NAMALWA (cell line): ENCODE data around the gene FBP1.
A peak's percentile ranks its signal among the peaks of the same experiment; 100 is the strongest.
"Not testable (repeated sequence)": the region's sequence is repeated elsewhere in the genome, so short reads cannot be mapped to it uniquely, and the experiment has no call there.

Experiments
- DNase-seq: peaks from one replicate; pipeline ENCODE4 v3.0.0-alpha.2; 2015; ENCODE audit warnings: low spot score

FBP1 gene

GRCh38 chr9:94577036-94577435 is 62.3 kb downstream of the FBP1 start:
- DNase-seq = no peak

GRCh38 chr9:94576131-94576530 is 63.2 kb downstream of the FBP1 start:
- DNase-seq = no peak

- DNase-seq = no peak
Measured at GRCh38 chr9:94568972-94569712, 70.2 kb downstream of the FBP1 start.

GRCh38 chr9:94568250-94568889 is 70.9 kb downstream of the FBP1 start:
- DNase-seq = no peak

GRCh38 chr9:94567271-94567670 is 72.0 kb downstream of the FBP1 start:
- DNase-seq = no peak

- no peak for DNase-seq
Measured at GRCh38 chr9:94566550-94566949, 72.8 kb downstream of the FBP1 start.

- not testable (repeated sequence) for DNase-seq
Measured at GRCh38 chr9:94564279-94564678, 75.0 kb downstream of the FBP1 start.

- DNase-seq = peak; percentile 11
Measured at GRCh38 chr9:94563548-94563947, 75.8 kb downstream of the FBP1 start.

- no peak for DNase-seq
Measured at GRCh38 chr9:94560237-94560636, 79.1 kb downstream of the FBP1 start.

GRCh38 chr9:94557376-94557775 is 81.9 kb downstream of the FBP1 start:
- DNase-seq = no peak

- DNase-seq = peak; percentile 52
Measured at GRCh38 chr9:94554439-94555331, 84.6 kb downstream of the FBP1 start, which contains the start of gene PCAT7. Gene PCAT7, plus strand, starts transcription at chr9:94555083.

GRCh38 chr9:94554078-94554438 is 85.3 kb downstream of the FBP1 start:
- no peak for DNase-seq
